GM21390 (cell line): ENCODE results near the gene SCLT1.
A peak's percentile ranks its signal among the peaks of the same experiment; 100 is the strongest.

Source experiments
- ATAC-seq: cut with Tn5 transposase; IDR thresholded peaks from one replicate; pipeline ENCODE4 v1.9.1; 2021; ENCODE audit not compliant: unreplicated experiment

Gene SCLT1

GRCh38 chr4:128961405-128961804 is 131.9 kb downstream of the SCLT1 start:
- ATAC-seq = no peak

- ATAC-seq = no peak
Measured at GRCh38 chr4:128958194-128958593, 135.1 kb downstream of the SCLT1 start.

GRCh38 chr4:128957459-128957858 is 135.9 kb downstream of the SCLT1 start:
- no peak for ATAC-seq

GRCh38 chr4:128955751-128956150 is 137.6 kb downstream of the SCLT1 start:
- ATAC-seq = no peak

- no peak for ATAC-seq
Measured at GRCh38 chr4:128954941-128955340, 138.4 kb downstream of the SCLT1 start.

- ATAC-seq = no peak
Measured at GRCh38 chr4:128951316-128951715, 142.0 kb downstream of the SCLT1 start.

- ATAC-seq = no peak
Measured at GRCh38 chr4:128950796-128951195, 142.5 kb downstream of the SCLT1 start.

GRCh38 chr4:128946916-128947315 is 146.4 kb downstream of the SCLT1 start:
- ATAC-seq = no peak

- no peak for ATAC-seq
Measured at GRCh38 chr4:128942607-128943006, 150.7 kb downstream of the SCLT1 start.

GRCh38 chr4:128940971-128941370 is 152.4 kb downstream of the SCLT1 start:
- ATAC-seq = no peak

GRCh38 chr4:128930051-128930450 is 163.3 kb downstream of the SCLT1 start:
- no peak for ATAC-seq

- ATAC-seq = no peak
Measured at GRCh38 chr4:128924951-128925350, 168.4 kb downstream of the SCLT1 start.

GRCh38 chr4:128921954-128922353 is 171.4 kb downstream of the SCLT1 start:
- ATAC-seq = no peak

- peak; percentile 75 for ATAC-seq
Measured at GRCh38 chr4:128917781-128918180, 175.6 kb downstream of the SCLT1 start.

- ATAC-seq = peak; percentile 71
Measured at GRCh38 chr4:128916832-128917231, 176.5 kb downstream of the SCLT1 start.

- no peak for ATAC-seq
Measured at GRCh38 chr4:128915544-128915943, 177.8 kb downstream of the SCLT1 start.

- ATAC-seq = peak; percentile 23
Measured at GRCh38 chr4:128913228-128913627, 180.1 kb downstream of the SCLT1 start.

- no peak for ATAC-seq
Measured at GRCh38 chr4:128908735-128909134, 184.6 kb downstream of the SCLT1 start.

GRCh38 chr4:128907981-128908380 is 185.4 kb downstream of the SCLT1 start:
- no peak for ATAC-seq

- ATAC-seq = no peak
Measured at GRCh38 chr4:128906581-128906980, 186.8 kb downstream of the SCLT1 start.

- ATAC-seq = no peak
Measured at GRCh38 chr4:128904821-128905220, 188.5 kb downstream of the SCLT1 start.

GRCh38 chr4:128880662-128881061 is 212.7 kb downstream of the SCLT1 start:
- no peak for ATAC-seq

- no peak for ATAC-seq
Measured at GRCh38 chr4:128879971-128880370, 213.4 kb downstream of the SCLT1 start.

- ATAC-seq = no peak
Measured at GRCh38 chr4:128879283-128879682, 214.1 kb downstream of the SCLT1 start.
